ENCODE data around the gene SLC26A4. TPM values are rescaled to one million over a fixed set of nuclear protein-coding genes. Genes with fewer than 3 reads are reported as not detected.
"Not testable (repeated sequence)": the region's sequence is repeated elsewhere in the genome, so short reads cannot be mapped to it uniquely, and the experiment has no call there.

SLC26A4 gene
- total and polyA plus RNA-seq, 4 donors: 0.28 to 8.7 (median 3.7) TPM

DNA sequence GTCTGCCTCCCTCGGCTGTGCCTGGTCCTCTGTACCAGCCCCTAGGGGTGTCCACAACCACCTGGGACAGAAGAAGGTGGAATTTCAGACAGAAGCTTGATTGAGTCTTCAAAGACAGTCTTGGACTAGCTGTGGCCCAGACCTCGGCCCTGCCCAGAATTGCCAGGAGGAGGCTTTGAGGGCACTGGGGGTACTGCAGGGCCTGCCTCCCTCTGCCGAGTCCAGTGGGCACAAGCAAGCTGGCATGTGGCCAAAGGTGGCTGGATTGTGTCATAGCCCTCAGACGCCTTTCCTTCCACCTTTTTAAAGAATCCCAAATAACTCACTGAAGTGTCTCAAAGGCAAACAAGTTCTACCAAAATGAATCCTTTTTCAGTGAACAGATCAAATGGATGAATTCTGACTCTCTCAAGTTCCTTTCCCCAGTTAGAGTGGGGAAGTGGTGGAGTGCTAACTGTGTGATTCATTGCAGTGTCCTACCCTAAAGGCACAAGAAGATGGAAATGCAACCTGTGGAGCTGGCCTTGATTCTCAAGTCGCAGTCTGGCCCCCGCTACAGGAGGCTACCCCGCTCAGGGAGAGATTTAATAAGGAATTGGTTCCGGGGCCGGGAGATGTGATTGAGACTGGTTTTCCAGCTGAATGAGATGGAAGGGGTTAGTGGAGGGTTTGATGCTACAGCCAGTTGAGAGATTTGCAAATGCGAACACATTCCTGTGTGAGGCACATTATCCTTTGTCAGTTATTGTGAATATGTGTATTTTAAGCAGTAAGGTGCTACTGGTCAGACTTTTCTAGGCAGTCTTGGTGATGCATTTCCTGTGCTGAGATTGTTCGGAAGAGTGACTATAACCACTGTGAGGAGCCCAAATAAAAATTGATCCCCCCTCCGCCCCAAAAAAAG lies 28.8 kb upstream of the SLC26A4 start:
- H3K27ac ChIP-seq (ENCODE audit: low read depth in 1 of 2, low read length in 1 of 2): no peak overlapping the region
- ATAC-seq (ENCODE audit: insufficient read depth, low FRiP score): no peak
- H3K36me3 ChIP-seq (ENCODE audit: control insufficient read depth in 4 of 4, insufficient read depth in 4 of 4, low read length in 4 of 4): peaks cover 0 to 7% (median 0%) of the 10 kb centered on the region in 4 donors
- WGBS, 2 donors: 80 to 90% methylated on average over 12 of the region's 12 CpGs
- H3K27me3 ChIP-seq (ENCODE audit: control insufficient read depth in 3 of 3, insufficient read depth in 3 of 3, low read length in 2 of 3): no peaks in the 10 kb centered on the region
- no peak overlapping the region for H3K4me3 ChIP-seq
- H3K4me1 ChIP-seq (ENCODE audit: control insufficient read depth in 5 of 5, insufficient read depth in 5 of 5, low read length in 5 of 5): no peaks in the 10 kb centered on the region
- TF ChIP-seq, protein P1, sequence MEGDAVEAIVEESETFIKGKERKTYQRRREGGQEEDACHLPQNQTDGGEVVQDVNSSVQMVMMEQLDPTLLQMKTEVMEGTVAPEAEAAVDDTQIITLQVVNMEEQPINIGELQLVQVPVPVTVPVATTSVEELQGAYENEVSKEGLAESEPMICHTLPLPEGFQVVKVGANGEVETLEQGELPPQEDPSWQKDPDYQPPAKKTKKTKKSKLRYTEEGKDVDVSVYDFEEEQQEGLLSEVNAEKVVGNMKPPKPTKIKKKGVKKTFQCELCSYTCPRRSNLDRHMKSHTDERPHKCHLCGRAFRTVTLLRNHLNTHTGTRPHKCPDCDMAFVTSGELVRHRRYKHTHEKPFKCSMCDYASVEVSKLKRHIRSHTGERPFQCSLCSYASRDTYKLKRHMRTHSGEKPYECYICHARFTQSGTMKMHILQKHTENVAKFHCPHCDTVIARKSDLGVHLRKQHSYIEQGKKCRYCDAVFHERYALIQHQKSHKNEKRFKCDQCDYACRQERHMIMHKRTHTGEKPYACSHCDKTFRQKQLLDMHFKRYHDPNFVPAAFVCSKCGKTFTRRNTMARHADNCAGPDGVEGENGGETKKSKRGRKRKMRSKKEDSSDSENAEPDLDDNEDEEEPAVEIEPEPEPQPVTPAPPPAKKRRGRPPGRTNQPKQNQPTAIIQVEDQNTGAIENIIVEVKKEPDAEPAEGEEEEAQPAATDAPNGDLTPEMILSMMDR (IDR thresholded peaks at IDR 0.05; ENCODE audit: control extremely low read depth, extremely low read depth): no peak
- no peaks in the 10 kb centered on the region for H3K9me3 ChIP-seq (ENCODE audit: control insufficient read depth in 4 of 4, insufficient read depth in 3 of 4, low read length in 3 of 4)
- H3K9ac ChIP-seq (ENCODE audit: insufficient read depth in 1 of 2, low read length in 2 of 2): no peak overlapping the region
- no peak for DNase-seq

DNA sequence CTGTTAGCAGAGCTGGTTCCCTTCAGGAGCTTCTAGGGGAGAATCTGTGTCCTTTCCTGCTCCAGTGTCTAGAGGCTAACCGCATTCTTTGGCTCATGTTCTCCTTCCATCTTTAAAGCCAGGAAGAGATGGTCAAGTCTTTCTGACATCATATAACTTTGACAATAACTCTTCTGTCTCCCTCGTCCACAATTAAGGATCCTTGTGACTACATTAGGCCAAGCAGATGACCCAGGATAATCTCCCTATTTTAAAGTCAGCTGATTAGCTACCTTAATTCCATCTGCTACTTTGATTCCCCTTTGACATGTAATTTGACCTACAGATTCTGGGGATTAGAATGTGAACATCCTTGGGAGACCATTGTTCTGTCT lies 28.1 kb upstream of the SLC26A4 start:
- 94% methylated on average over 2 of the region's 2 CpGs for WGBS, 2 donors
- H3K27ac ChIP-seq (ENCODE audit: low read depth in 1 of 2, low read length in 1 of 2): no peak overlapping the region
- no peak overlapping the region for H3K9ac ChIP-seq (ENCODE audit: insufficient read depth in 1 of 2, low read length in 2 of 2)
- no peak overlapping the region for H3K4me3 ChIP-seq
- ATAC-seq (ENCODE audit: insufficient read depth, low FRiP score): no peak
- TF ChIP-seq, protein P1 (IDR thresholded peaks at IDR 0.05; ENCODE audit: control extremely low read depth, extremely low read depth): no peak
- DNase-seq: no peak
- no peaks in the 10 kb centered on the region for H3K4me1 ChIP-seq (ENCODE audit: control insufficient read depth in 5 of 5, insufficient read depth in 5 of 5, low read length in 5 of 5)
- peaks cover 0 to 7% (median 0%) of the 10 kb centered on the region in 4 donors for H3K36me3 ChIP-seq (ENCODE audit: control insufficient read depth in 4 of 4, insufficient read depth in 4 of 4, low read length in 4 of 4)
- no peaks in the 10 kb centered on the region for H3K27me3 ChIP-seq (ENCODE audit: control insufficient read depth in 3 of 3, insufficient read depth in 3 of 3, low read length in 2 of 3)
- H3K9me3 ChIP-seq (ENCODE audit: control insufficient read depth in 4 of 4, insufficient read depth in 3 of 4, low read length in 3 of 4): no peaks in the 10 kb centered on the region

DNA sequence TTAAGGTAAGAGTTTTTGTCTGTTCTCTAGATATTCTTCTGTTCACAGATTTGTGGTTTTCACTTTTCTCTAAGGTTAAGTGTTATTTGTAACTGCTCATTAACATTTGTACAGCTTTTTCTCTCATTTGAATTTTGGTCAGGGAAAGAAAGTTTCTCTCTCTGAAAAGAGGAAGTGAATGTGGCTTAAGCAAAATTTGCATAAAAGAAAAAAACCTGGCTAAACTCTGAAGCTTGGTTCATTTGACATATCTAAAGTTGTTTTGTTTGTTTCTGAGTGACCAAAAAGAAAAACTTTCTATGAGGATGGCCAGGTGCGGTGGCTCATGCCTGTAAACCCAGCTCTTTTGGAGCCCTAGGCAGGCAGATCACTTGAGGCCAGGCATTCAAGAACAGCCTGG lies 22.0 kb upstream of the SLC26A4 start:
- 72 to 82% methylated on average over 1 of the region's 1 CpG for WGBS, 2 donors

DNA sequence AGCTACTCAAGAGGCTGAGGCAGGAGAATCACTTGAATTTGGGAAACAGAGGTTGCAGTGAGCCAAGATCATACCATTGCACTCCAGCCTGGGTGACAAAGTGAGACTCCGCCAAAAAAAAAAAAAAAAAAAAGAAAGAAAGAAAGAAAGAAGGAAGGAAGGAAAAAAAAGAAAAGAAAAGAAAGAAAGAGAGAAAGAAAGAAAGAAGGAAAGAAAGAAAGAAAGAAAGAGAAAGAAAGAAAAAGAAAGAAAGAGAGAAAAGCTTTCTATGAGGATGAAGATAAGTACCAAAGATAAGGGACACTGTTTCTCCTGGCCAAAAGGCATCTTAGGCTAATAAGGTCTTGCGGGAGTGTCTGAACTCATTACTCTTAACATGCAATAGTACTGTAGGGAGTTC lies 21.6 kb upstream of the SLC26A4 start:
- H3K27ac ChIP-seq (ENCODE audit: low read depth in 1 of 2, low read length in 1 of 2); H3K9me3 ChIP-seq (ENCODE audit: control insufficient read depth in 4 of 4, insufficient read depth in 3 of 4, low read length in 3 of 4); ATAC-seq (ENCODE audit: insufficient read depth, low FRiP score); H3K36me3 ChIP-seq (ENCODE audit: control insufficient read depth in 4 of 4, insufficient read depth in 4 of 4, low read length in 4 of 4); H3K4me1 ChIP-seq (ENCODE audit: control insufficient read depth in 5 of 5, insufficient read depth in 5 of 5, low read length in 5 of 5); H3K9ac ChIP-seq (ENCODE audit: insufficient read depth in 1 of 2, low read length in 2 of 2); DNase-seq; H3K4me3 ChIP-seq: not testable (repeated sequence)
- 75 to 96% methylated on average over 1 to 2 of the region's 2 CpGs for WGBS, 2 donors
- H3K27me3 ChIP-seq (ENCODE audit: control insufficient read depth in 3 of 3, insufficient read depth in 3 of 3, low read length in 2 of 3): peaks cover 0 to 20% (median 17%) of the 10 kb centered on the region in 3 donors

More for the DNA sequence above, 22.0 kb upstream of the SLC26A4 start:
- TF ChIP-seq, protein P1 (IDR thresholded peaks at IDR 0.05; ENCODE audit: control extremely low read depth, extremely low read depth): no peak
- no peak overlapping the region for H3K27ac ChIP-seq (ENCODE audit: low read depth in 1 of 2, low read length in 1 of 2)
- no peak for DNase-seq
- H3K4me3 ChIP-seq: no peak overlapping the region
- peaks cover 0 to 2% (median 0%) of the 10 kb centered on the region in 4 donors for H3K9me3 ChIP-seq (ENCODE audit: control insufficient read depth in 4 of 4, insufficient read depth in 3 of 4, low read length in 3 of 4)
- H3K9ac ChIP-seq (ENCODE audit: insufficient read depth in 1 of 2, low read length in 2 of 2): no peak overlapping the region
- ATAC-seq (ENCODE audit: insufficient read depth, low FRiP score): no peak
- peaks cover 0 to 20% (median 17%) of the 10 kb centered on the region in 3 donors for H3K27me3 ChIP-seq (ENCODE audit: control insufficient read depth in 3 of 3, insufficient read depth in 3 of 3, low read length in 2 of 3)
- H3K4me1 ChIP-seq (ENCODE audit: control insufficient read depth in 5 of 5, insufficient read depth in 5 of 5, low read length in 5 of 5): peaks cover 0 to 2% (median 0%) of the 10 kb centered on the region in 5 donors
- no peaks in the 10 kb centered on the region for H3K36me3 ChIP-seq (ENCODE audit: control insufficient read depth in 4 of 4, insufficient read depth in 4 of 4, low read length in 4 of 4)
